ENCODE data around the gene GTPBP3. TPM values are rescaled to one million over a fixed set of nuclear protein-coding genes. Genes with fewer than 3 reads are reported as not detected.

Gene GTPBP3
- total RNA-seq, 1 donor from 2014 or later = 256 TPM

DNA sequence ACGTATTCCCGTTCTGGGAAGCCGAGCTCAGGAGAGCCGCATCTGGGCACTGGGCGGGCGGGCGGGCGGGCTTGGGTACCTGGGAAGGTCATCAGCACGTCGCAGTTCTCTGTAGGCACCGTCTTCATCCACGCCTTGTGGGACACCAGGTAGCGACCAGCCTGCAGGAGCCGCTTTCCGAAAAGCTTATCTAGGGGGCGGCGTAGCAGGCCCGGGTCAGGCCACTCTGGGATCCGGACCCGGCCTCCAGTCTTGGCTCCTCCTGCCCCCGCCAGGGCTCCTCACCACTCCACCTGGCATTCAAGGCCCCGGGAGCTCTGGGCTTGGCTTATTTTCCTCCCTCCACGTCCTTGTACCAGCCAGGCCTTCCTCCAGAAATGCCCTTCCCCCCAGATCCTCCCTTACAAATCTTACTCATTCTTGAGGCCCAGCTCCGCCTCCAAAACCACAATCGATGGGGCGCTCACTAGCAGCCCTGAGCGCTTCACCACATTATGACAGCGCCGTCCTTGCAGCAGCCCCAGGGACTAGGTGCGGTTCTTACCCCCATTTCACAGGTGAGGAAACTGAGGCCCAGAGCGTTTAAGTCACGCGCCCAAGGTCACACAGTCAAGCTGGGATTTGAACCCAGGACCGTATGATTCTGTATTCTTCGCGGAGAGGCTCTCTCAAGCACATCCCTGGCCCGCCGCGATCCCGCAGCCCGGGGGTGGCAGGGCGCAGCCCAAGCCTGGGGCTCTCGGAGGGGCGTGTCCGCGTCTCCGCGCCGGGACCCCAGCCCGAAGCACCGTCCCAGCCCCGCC, 3.5 kb upstream of the GTPBP3 start:
- Histone ChIP-seq H3K36me3 (no peaks in the 10 kb centered on the region), H3K27me3 (no peaks in the 10 kb centered on the region), H3K9me3 (no peaks in the 10 kb centered on the region), H3K27ac (peak overlapping the region; percentile 11 to 49), H3K4me3 (peak overlapping the region; percentile 80 to 97), H3K4me1 (peaks cover 15 to 23% of the 10 kb centered on the region in 2 donors)
- intact Hi-C loops (cut with DNase I) = loop anchor here (2.0 kb wide), 1 partner anchor 29 kb away; the partner anchor contains the start of gene MRPL34
- TF ChIP-seq, protein P1, sequence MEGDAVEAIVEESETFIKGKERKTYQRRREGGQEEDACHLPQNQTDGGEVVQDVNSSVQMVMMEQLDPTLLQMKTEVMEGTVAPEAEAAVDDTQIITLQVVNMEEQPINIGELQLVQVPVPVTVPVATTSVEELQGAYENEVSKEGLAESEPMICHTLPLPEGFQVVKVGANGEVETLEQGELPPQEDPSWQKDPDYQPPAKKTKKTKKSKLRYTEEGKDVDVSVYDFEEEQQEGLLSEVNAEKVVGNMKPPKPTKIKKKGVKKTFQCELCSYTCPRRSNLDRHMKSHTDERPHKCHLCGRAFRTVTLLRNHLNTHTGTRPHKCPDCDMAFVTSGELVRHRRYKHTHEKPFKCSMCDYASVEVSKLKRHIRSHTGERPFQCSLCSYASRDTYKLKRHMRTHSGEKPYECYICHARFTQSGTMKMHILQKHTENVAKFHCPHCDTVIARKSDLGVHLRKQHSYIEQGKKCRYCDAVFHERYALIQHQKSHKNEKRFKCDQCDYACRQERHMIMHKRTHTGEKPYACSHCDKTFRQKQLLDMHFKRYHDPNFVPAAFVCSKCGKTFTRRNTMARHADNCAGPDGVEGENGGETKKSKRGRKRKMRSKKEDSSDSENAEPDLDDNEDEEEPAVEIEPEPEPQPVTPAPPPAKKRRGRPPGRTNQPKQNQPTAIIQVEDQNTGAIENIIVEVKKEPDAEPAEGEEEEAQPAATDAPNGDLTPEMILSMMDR (IDR thresholded peaks at IDR 0.05) = no peak
- DNase-seq (ENCODE audit: low spot score in 2 of 2) = no peak

- Histone ChIP-seq H3K27ac (peak within 1 kb of the TSS; percentile 11 to 49), H3K9me3 (no peaks in the 10 kb centered on the region), H3K36me3 (no peaks in the 10 kb centered on the region), H3K4me1 (peaks cover 15 to 23% of the 10 kb centered on the region in 2 donors), H3K27me3 (no peaks in the 10 kb centered on the region), H3K4me3 (peak within 1 kb of the TSS; percentile 80 to 97)
- intact Hi-C loops (cut with DNase I) = loop anchor here (2.0 kb wide), 1 partner anchor 30 kb away; the partner anchor contains the start of gene MRPL34
- TF ChIP-seq, protein P1 (IDR thresholded peaks at IDR 0.05) = no peak
- DNase-seq (ENCODE audit: low spot score in 2 of 2) = peak; percentile 64 to 97
These were observed 2.6 kb upstream of the GTPBP3 start, which contains the start of gene ANO8 for GRCh38 chr19:17334414-17335409. Gene ANO8 (minus strand): TSS chr19:17334855. CDS start chr19:17334670, 185 bp downstream.

GRCh38 chr19:17335575-17335974, 1.8 kb upstream of the GTPBP3 start:
- Histone ChIP-seq H3K27me3 (no peaks in the 10 kb centered on the region), H3K9me3 (no peaks in the 10 kb centered on the region), H3K4me3 (peak overlapping the region in 1 of 2 donors; percentile 97), H3K36me3 (no peaks in the 10 kb centered on the region), H3K27ac (no peak overlapping the region), H3K4me1 (peaks cover 15 to 23% of the 10 kb centered on the region in 2 donors)
- TF ChIP-seq, protein P1 (IDR thresholded peaks at IDR 0.05) = no peak
- DNase-seq (ENCODE audit: low spot score in 2 of 2) = no peak
- intact Hi-C loops (cut with DNase I) = loop anchor here (2.0 kb wide), 1 partner anchor 31 kb away; the partner anchor contains the start of gene MRPL34

DNA sequence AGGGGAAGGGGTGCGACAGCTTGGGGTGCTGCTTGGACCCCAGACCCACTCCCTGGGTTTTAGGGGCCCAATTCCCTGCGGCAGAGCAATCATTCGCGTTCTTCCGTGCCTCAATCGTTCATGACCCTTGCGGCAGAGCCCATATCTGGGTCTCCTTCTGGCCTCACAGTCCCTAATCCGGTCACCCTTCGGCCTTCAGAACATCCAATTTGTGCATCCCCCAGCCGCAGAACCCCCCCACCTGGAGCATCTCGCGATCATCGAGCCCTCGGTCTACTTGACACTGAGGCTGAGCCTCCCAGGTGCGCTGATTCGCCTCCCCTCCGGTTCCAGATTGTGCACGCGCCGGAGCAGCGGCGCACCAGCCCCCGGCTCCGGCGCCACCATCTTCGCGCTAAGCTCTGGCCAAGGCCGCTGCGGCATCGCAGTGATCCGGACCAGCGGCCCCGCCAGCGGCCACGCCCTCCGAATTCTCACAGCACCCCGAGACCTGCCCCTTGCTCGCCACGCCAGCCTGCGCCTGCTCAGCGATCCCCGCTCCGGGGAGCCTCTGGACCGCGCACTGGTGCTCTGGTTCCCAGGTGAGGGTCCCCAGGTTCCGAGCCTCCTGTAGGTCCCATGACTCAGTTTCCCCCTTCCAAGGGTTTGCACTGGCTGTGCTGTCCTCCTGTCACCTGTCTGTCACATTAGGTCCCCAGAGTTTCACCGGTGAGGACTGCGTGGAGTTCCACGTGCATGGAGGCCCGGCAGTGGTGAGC, 501 bp downstream of the GTPBP3 start:
- peak overlapping the region; percentile 84 to 91 for H3K4me3 ChIP-seq
- H3K9me3 ChIP-seq = no peaks in the 10 kb centered on the region
- H3K4me1 ChIP-seq = peaks cover 15 to 23% of the 10 kb centered on the region in 2 donors
- TF ChIP-seq, protein P1 (IDR thresholded peaks at IDR 0.05) = no peak
- intact Hi-C loops (cut with DNase I) = loop anchor here (1.0 to 2.0 kb wide), 3 partner anchors 53 to 131 kb away; partner anchors contain the start of gene BABAM1
- peaks cover 5% of the 10 kb centered on the region in 2 donors for H3K36me3 ChIP-seq
- H3K27me3 ChIP-seq = no peaks in the 10 kb centered on the region
- peak overlapping the region in 1 of 2 donors; percentile 16 for H3K27ac ChIP-seq
- no peak for DNase-seq (ENCODE audit: low spot score in 2 of 2)
